Esophagus squamous epithelium (tissue), 4 donors: Measurements from ENCODE around the gene CEACAM21.

Experiments used
- CTCF ChIP-seq, 6 experiments: fragments of 450-650 bp in 4 of 6; fragments of 200-600 bp in 2 of 6; sonication (generic) in 2 of 6; IDR thresholded peaks; one replicate each; pipeline ENCODE4 v1.5.1; 2016 to 2019; ENCODE audit warnings: antibody characterized with exemption in 6 of 6, mild to moderate bottlenecking in 4 of 6, moderate library complexity in 4 of 6
- POLR2A ChIP-seq, 4 donors: fragments of 450-650 bp; IDR thresholded peaks; one replicate each; pipeline ENCODE4 v1.6.1; 2017; ENCODE audit warnings: antibody characterized with exemption in 4 of 4, mild to moderate bottlenecking in 4 of 4, moderate library complexity in 3 of 4

GRCh38 chr19:41595258-41595889, 19.4 kb downstream of the CEACAM21 start:
- TF ChIP-seq POLR2A (IDR thresholded peaks at IDR 0.05) (no peak), CTCF (IDR thresholded peaks at IDR 0.05) (peak in 5 of 6 experiments; percentile 45 to 71 (median 57))
